Neural cell (in vitro differentiated cells): ENCODE measurements around the gene MYO7A. TPM values are rescaled to one million over a fixed set of nuclear protein-coding genes. Genes with fewer than 3 reads are reported as not detected.

Source experiments
- H2AFZ ChIP-seq: fragments of 200-600, 300-800 bp; sonication (generic), shearing (Covaris generic); 2 replicates; pipeline ENCODE4 v1.6.0; 2014; ENCODE audit warnings: low read depth, mild to moderate bottlenecking, antibody characterized with exemption, low read length, moderate library complexity
- H3F3A ChIP-seq: fragments of 200-600 bp; shearing (Covaris generic); 2 replicates; pipeline ENCODE4 v1.6.1; 2016; ENCODE audit warnings: mild to moderate bottlenecking, moderate library complexity, mixed read lengths, antibody characterized with exemption, low read length; ENCODE audit not compliant: insufficient read depth, poor library complexity, severe bottlenecking
- H3K27ac ChIP-seq: fragments of 200-600, 300-800 bp; sonication (generic), shearing (Covaris generic); 2 replicates; pipeline ENCODE4 v1.5.1; 2014; ENCODE audit warnings: mild to moderate bottlenecking, low read length, moderate library complexity
- H3K27me3 ChIP-seq: fragments of 300-800, 200-600 bp; sonication (generic), shearing (Covaris generic); 2 replicates; pipeline ENCODE4 v1.6.0; 2014; ENCODE audit warnings: mild to moderate bottlenecking, low read depth, low read length, moderate library complexity; ENCODE audit not compliant: insufficient read depth
- H3K36me3 ChIP-seq: fragments of 300-800, 200-600 bp; sonication (generic), shearing (Covaris generic); 2 replicates; pipeline ENCODE4 v1.5.1; 2014; ENCODE audit warnings: mild to moderate bottlenecking, antibody characterized with exemption, low read length, moderate library complexity; ENCODE audit not compliant: insufficient read depth
- H3K4me2 ChIP-seq: fragments of 300-800, 200-600 bp; sonication (generic), shearing (Covaris generic); 2 replicates; pipeline ENCODE4 v1.6.0; 2014; ENCODE audit warnings: mild to moderate bottlenecking, low read length
- H3K4me3 ChIP-seq: fragments of 300-800, 200-600 bp; sonication (generic), shearing (Covaris generic); 2 replicates; pipeline ENCODE4 v1.5.1; 2014; ENCODE audit warnings: mild to moderate bottlenecking, low read length, moderate library complexity
- H3K79me2 ChIP-seq: fragments of 200-600 bp; shearing (Covaris generic); replicated peaks from 2 replicates; pipeline ENCODE4 v1.6.0; 2014; ENCODE audit warnings: mild to moderate bottlenecking, low read length, moderate library complexity; ENCODE audit not compliant: insufficient read depth
- H3K9ac ChIP-seq: fragments of 300-800, 200-600 bp; sonication (generic), shearing (Covaris generic); 2 replicates; pipeline ENCODE4 v1.6.1; 2016; ENCODE audit warnings: mild to moderate bottlenecking, low read length, mixed read lengths
- H3K9me2 ChIP-seq: fragments of 200-600 bp; shearing (Covaris generic); 2 replicates; pipeline ENCODE4 v1.6.1; 2016; ENCODE audit warnings: mild to moderate bottlenecking, low read length, mixed read lengths; ENCODE audit not compliant: insufficient read depth
- H3K9me3 ChIP-seq: fragments of 200-600, 300-800 bp; sonication (generic), shearing (Covaris generic); 2 replicates; pipeline ENCODE4 v1.6.1; 2016; ENCODE audit warnings: mild to moderate bottlenecking, mixed run types, low read length, moderate library complexity, mixed read lengths
- H4K20me1 ChIP-seq: fragments of 200-600 bp; shearing (Covaris generic); 2 replicates; pipeline ENCODE4 v1.6.1; 2016; ENCODE audit warnings: mild to moderate bottlenecking, mixed run types; ENCODE audit not compliant: insufficient read depth
- CTCF ChIP-seq: fragments of 450-650 bp; IDR thresholded peaks from 2 replicates; pipeline ENCODE4 v1.5.1; 2014; ENCODE audit warnings: antibody characterized with exemption, mild to moderate bottlenecking, moderate library complexity; ENCODE audit not compliant: poor library complexity, severe bottlenecking
- EP300 ChIP-seq: fragments of 450-650 bp; conservative IDR thresholded peaks from 2 replicates; pipeline ENCODE4 v1.6.1; 2014; ENCODE audit warnings: antibody characterized with exemption, mild to moderate bottlenecking, moderate library complexity; ENCODE audit not compliant: poor library complexity, severe bottlenecking
- EZH2 ChIP-seq: fragments of 200-600, 300-800 bp; shearing (Covaris generic), sonication (generic); IDR thresholded peaks from 2 replicates; pipeline ENCODE4 v1.6.1; 2014; ENCODE audit warnings: antibody characterized with exemption, low read length, borderline replicate concordance, mild to moderate bottlenecking; ENCODE audit not compliant: insufficient read depth, poor library complexity, severe bottlenecking
- MXI1 ChIP-seq: fragments of 450-650 bp; conservative IDR thresholded peaks from 2 replicates; pipeline ENCODE4 v1.6.1; 2014; ENCODE audit warnings: antibody characterized with exemption, mild to moderate bottlenecking; ENCODE audit not compliant: poor library complexity, severe bottlenecking
- POLR2AphosphoS5 ChIP-seq: IDR thresholded peaks from 2 replicates; pipeline ENCODE4 v1.6.1; 2012
- RAD21 ChIP-seq: fragments of 450-650 bp; conservative IDR thresholded peaks from 2 replicates; pipeline ENCODE4 v1.6.1; 2014; ENCODE audit warnings: antibody characterized with exemption, mild to moderate bottlenecking, moderate library complexity
- REST ChIP-seq: IDR thresholded peaks from 2 replicates; pipeline ENCODE4 v1.6.1; 2012; ENCODE audit warnings: borderline replicate concordance
- SMC3 ChIP-seq: fragments of 450-650 bp; conservative IDR thresholded peaks from 2 replicates; pipeline ENCODE4 v1.6.1; 2014; ENCODE audit warnings: antibody characterized with exemption, mild to moderate bottlenecking, moderate library complexity; ENCODE audit not compliant: poor library complexity
- TAF1 ChIP-seq: IDR thresholded peaks from 2 replicates; pipeline ENCODE4 v1.6.1; 2012; ENCODE audit warnings: low read depth
- polyA plus RNA-seq: library from polyadenylated mRNA; depleted of rRNA; stranded (reverse); fragments of >200 nt; gene quantifications from 2 replicates; pipeline ENCODE4 v1.2.3, GENCODE V29; 2014

Gene MYO7A
- polyA plus RNA-seq, 1 donor from 2014 or later: 0.61 TPM

DNA sequence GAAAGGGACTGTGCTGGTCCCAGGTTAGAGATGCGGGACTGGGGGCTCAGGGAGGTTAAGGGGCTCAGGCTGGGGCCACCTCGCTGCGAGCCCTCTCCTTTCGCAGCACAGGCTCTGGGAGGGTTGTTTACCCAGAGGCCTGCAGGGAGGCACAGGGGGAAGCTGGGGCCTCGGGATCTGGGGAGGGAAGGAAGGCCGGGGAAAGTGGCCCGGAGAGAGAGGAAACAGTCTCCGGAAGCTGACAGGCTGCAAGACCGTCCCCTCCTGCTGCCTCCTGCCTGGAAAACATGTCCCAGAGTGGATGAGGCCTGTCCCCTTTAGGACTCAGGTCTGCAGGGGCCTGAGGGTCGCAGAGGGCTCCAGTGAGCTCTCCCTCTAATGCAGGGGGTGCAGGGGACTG, 45.4 kb downstream of the MYO7A start:
- Histone ChIP-seq H3K4me3 (no peak overlapping the region), H3K9me3 (no peaks in the 10 kb centered on the region), H3K79me2 (no peaks in the 10 kb centered on the region), H3K9ac (no peak overlapping the region), H3K4me2 (no peak overlapping the region), H3K9me2 (no peaks in the 10 kb centered on the region), H4K20me1 (no peaks in the 10 kb centered on the region), H3K27ac (no peak overlapping the region), H3K36me3 (no peaks in the 10 kb centered on the region), H2AFZ (no peak overlapping the region), H3F3A (no peaks in the 10 kb centered on the region), H3K27me3 (no peaks in the 10 kb centered on the region)
- TF ChIP-seq EP300 (no peak), MXI1 (no peak), SMC3 (no peak), RAD21 (no peak), TAF1 (no peak), CTCF (no peak), EZH2 (no peak), POLR2AphosphoS5 (no peak), REST (no peak)

DNA sequence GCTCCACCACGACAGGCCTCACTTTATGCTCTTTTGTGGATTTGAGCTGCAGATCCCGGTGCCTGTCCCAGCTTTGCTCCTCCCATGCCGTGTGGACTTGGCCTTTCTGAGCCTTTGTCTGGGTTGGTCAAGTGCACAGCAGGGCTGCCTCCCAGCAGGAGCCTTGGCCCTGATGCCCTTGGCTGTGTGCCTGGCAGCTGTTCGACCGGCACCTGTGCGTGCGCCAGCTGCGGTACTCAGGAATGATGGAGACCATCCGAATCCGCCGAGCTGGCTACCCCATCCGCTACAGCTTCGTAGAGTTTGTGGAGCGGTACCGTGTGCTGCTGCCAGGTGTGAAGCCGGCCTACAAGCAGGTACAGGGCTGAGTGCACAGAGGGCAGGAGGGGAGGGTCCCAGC, 46.5 kb downstream of the MYO7A start:
- Histone ChIP-seq H3K4me3 (no peak overlapping the region), H3K27ac (no peak overlapping the region), H2AFZ (no peak overlapping the region), H3K36me3 (no peaks in the 10 kb centered on the region), H4K20me1 (no peaks in the 10 kb centered on the region), H3K9ac (no peak overlapping the region), H3K27me3 (no peaks in the 10 kb centered on the region), H3F3A (no peaks in the 10 kb centered on the region), H3K79me2 (no peaks in the 10 kb centered on the region), H3K4me2 (no peak overlapping the region), H3K9me2 (no peaks in the 10 kb centered on the region), H3K9me3 (no peaks in the 10 kb centered on the region)
- TF ChIP-seq REST: no peak
